GM10248 (cell line): ENCODE measurements around the gene TLE1.

Experiments
- CTCF ChIA-PET: fragments of 300-600 bp; sonication (Branson Sonifier 250); formaldehyde crosslinking; extraction: SDS; loops from one replicate; lab custom pipeline; 2021; ENCODE audit warnings: antibody characterized with exemption; lab: Yijun Ruan, JAX
- POLR2A ChIA-PET: fragments of 350-650 bp; sonication (Branson Sonifier 250); formaldehyde crosslinking; extraction: SDS; loops from one replicate; lab custom pipeline; 2020; ENCODE audit warnings: antibody characterized with exemption; lab: Yijun Ruan, JAX
- DNase-seq: peaks from one replicate; pipeline ENCODE4 v3.0.0; 2012; ENCODE audit errors: extremely low spot score
- TF ChIP-seq, protein P1 (sequence below): IDR thresholded peaks from 2 replicates; pipeline ENCODE4 v1.5.1; 2012; ENCODE audit warnings: mild to moderate bottlenecking, low read depth; ENCODE audit errors: extremely low read depth, missing control alignments, control extremely low read depth

TLE1 gene

GRCh38 chr9:81565144-81565543, 124.2 kb downstream of the TLE1 start:
- DNase-seq: no peak
- TF ChIP-seq, protein P1, sequence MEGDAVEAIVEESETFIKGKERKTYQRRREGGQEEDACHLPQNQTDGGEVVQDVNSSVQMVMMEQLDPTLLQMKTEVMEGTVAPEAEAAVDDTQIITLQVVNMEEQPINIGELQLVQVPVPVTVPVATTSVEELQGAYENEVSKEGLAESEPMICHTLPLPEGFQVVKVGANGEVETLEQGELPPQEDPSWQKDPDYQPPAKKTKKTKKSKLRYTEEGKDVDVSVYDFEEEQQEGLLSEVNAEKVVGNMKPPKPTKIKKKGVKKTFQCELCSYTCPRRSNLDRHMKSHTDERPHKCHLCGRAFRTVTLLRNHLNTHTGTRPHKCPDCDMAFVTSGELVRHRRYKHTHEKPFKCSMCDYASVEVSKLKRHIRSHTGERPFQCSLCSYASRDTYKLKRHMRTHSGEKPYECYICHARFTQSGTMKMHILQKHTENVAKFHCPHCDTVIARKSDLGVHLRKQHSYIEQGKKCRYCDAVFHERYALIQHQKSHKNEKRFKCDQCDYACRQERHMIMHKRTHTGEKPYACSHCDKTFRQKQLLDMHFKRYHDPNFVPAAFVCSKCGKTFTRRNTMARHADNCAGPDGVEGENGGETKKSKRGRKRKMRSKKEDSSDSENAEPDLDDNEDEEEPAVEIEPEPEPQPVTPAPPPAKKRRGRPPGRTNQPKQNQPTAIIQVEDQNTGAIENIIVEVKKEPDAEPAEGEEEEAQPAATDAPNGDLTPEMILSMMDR: no peak
- ChIA-PET CTCF (no interaction called here), POLR2A (no interaction called here)

DNA sequence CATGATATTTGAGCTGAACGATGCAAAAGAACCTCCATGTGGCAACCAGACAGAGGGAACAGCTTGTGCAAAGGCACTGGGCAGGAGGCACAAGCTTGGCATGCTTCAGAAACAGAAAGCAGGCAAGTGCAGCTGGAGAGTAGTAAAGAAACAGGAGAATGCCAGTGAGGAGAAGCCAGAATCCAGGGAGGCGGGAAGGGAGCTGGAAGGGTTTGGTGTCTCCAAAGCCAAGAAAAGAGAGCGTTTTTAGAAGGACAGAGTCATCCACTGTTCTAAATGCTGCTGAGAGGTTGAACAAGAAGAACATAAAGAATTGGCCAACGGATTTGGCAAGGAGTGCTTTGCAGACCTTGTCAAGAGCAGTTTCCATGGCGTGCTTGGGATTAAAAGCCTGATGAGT, 124.7 kb downstream of the TLE1 start:
- TF ChIP-seq, protein P1: no peak
- no peak for DNase-seq
- ChIA-PET POLR2A (no interaction called here), CTCF (no interaction called here)

DNA sequence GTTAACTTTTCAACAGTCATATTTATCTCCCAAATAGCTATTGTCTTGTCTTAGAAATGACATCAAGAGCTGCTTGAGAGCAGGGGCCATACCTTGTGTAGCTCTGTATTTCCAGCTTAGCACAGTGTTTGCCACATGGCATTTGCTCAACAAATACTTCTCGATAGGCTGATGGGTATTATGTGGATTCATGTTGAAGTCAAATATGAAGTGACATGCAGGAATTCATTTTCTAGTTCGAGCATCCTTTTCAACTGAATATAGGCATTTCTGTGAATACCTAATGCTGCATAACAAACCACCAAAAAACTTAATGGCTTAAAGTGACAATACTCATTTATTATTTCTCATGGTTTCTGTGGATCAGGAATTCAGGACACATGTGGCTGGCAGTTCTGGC, 125.6 kb downstream of the TLE1 start:
- ChIA-PET CTCF (interaction anchor here (1.1 kb wide), 1 partner anchor 19 kb away, joined by 4 read pairs; no protein-coding TSS in a partner anchor), POLR2A (no interaction called here)
- DNase-seq: no peak
- TF ChIP-seq, protein P1: no peak

DNA sequence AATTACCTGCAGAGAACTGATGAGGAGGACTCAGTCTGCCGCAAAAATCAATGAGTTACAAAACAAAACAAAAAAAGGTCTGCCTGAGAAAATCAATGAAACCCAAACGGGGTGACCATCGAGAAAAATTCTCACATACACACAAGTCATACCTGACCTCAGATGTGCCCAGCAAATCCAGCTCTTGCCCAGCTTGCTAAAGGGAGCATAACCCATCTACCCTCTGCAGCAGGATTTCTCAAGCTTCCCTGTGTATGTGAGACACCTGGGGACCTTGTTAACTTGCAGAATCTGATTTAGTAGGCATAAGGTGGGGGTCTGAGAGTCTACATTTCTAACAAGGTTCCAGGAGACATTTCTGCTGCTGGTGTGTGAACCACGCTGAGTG, 126.3 kb downstream of the TLE1 start:
- POLR2A ChIA-PET: no interaction called here
- no peak for DNase-seq
- TF ChIP-seq, protein P1: no peak
- CTCF ChIA-PET: interaction anchor here (1.1 kb wide), 1 partner anchor 20 kb away, joined by 4 read pairs; no protein-coding TSS in a partner anchor

DNA sequence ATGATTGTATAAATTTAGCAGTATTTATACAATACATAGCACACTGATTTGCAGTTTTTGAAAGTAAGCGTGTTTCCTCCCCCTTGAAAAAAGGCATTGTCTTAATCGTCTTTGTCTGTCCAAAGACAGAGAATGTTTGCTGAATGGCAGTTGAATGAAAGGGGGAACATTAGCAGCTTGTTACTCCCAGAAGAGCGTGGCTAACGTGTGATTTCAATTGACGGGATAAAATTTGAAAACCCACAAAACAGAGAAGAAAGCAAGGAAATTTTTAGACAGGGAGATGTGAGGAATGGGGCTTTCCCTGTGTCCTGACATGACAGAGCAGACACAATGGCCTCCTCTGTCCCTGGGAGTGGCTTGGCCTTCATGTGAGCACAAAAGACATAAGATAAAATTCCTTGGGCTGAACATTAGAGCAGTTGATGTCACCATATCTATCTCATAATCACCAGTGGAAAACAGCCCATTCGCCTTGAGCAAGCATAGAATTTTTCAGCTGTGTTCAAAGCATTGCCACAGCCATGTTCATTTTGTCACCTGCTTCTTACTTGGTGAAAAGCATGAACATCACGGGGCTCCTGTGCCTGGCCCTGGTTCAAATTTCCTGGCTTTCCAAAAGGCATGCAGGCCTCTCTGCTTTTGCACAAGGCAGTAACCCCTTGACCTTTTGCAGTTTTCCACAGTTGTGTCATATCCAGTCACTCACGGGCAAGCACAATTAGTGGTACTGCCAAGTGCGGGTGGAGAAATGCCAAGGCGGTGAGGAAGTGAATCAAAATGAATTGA, 126.9 kb downstream of the TLE1 start:
- TF ChIP-seq, protein P1: no peak
- ChIA-PET CTCF (no interaction called here), POLR2A (no interaction called here)
- no peak for DNase-seq

GRCh38 chr9:81560851-81561732, 128.3 kb downstream of the TLE1 start:
- no peak for DNase-seq
- TF ChIP-seq, protein P1: no peak
- CTCF ChIA-PET: no interaction called here
- POLR2A ChIA-PET: no interaction called here
